ENCODE data around the gene SPDYE2. TPM values are rescaled to one million over a fixed set of nuclear protein-coding genes. Genes with fewer than 3 reads are reported as not detected.
A peak's percentile ranks its signal among the peaks of the same experiment; 100 is the strongest.
"Not testable (repeated sequence)": the region's sequence is repeated elsewhere in the genome, so short reads cannot be mapped to it uniquely, and the experiment has no call there.

SPDYE2 gene
- total RNA-seq, 1 donor from 2014 or later: not detected

DNA sequence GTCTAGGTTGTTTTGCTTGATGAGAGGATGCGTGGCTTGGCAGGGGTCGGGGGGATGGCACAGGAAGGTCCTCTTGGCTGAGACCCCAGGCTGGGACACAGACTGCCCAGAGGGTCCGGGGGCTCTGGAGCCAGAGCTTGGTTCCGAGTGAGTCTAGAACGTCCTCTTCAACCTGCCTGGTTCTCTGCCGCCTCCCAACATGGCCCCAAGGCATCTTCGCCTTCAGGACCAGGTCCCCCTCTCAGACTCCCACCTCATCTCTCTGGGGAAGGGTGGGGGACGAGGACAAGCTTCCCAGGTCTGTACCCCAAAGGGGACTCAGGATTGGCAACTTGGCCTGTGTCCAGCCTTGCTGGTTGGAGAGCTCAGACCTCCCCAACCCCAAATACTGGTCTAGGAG is 8.9 kb upstream of the SPDYE2 start:
- H3K4me1 ChIP-seq (ENCODE audit: control insufficient read depth in 3 of 3, insufficient read depth in 3 of 3, low read length in 3 of 3); H3K4me3 ChIP-seq (ENCODE audit: low read length in 3 of 3); H3K27me3 ChIP-seq (ENCODE audit: control insufficient read depth in 3 of 3, insufficient read depth in 3 of 3, low read length in 3 of 3); H3K27ac ChIP-seq (ENCODE audit: low read depth, low read length); H3K36me3 ChIP-seq (ENCODE audit: control insufficient read depth in 3 of 3, insufficient read depth in 3 of 3, low read length in 3 of 3); H3K9ac ChIP-seq (ENCODE audit: low read depth in 1 of 3, low read length in 3 of 3); H3K9me3 ChIP-seq (ENCODE audit: control insufficient read depth in 3 of 3, low read length in 3 of 3): not testable (repeated sequence)

DNA sequence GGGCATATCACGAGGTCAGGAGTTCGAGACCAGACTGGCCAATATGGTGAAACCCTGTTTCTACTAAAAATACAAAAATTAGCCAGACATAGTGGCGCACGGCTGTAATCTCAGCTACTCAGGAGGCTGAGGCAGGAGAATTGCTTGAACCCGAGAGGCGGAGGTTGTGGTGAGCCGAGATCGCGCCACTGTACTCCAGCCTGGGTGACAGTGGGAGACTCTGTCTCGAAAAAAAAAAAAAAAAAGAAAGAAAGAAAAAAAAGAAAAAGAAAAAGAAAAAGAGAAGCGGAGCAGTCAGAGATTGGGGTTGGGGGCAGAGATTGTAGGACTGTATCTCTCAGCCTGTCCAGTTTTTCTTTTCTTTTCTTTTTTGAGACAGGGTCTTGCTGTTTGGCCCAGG is 8.3 kb upstream of the SPDYE2 start:
- H3K27ac ChIP-seq (ENCODE audit: low read depth, low read length); H3K4me3 ChIP-seq (ENCODE audit: low read length in 3 of 3); H3K9me3 ChIP-seq (ENCODE audit: control insufficient read depth in 3 of 3, low read length in 3 of 3); H3K4me1 ChIP-seq (ENCODE audit: control insufficient read depth in 3 of 3, insufficient read depth in 3 of 3, low read length in 3 of 3); H3K27me3 ChIP-seq (ENCODE audit: control insufficient read depth in 3 of 3, insufficient read depth in 3 of 3, low read length in 3 of 3); H3K36me3 ChIP-seq (ENCODE audit: control insufficient read depth in 3 of 3, insufficient read depth in 3 of 3, low read length in 3 of 3); H3K9ac ChIP-seq (ENCODE audit: low read depth in 1 of 3, low read length in 3 of 3): not testable (repeated sequence)

DNA sequence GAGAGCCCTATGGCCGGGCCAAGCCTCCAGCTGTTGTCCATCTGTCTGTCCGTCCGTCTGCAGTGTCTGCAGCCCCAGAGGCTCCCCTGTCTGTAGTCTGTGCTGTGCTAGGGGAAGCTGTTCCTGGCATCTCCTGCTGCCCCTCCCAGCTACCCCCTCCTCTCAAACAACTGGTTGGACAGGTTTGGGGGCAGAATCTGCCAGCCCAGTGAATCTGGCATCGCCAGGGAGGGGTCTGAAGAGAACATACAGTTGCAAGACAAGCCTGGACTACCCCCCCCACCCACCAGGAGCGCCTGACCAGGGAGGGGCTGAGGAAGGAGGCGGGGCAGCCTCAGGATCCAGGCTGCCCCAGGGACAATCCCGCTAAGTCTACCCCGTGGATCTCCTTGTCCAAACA is 7.4 kb upstream of the SPDYE2 start, which contains the start of gene UPK3BL2:
Gene UPK3BL2 (minus strand): TSS at position 101 of the 400 bp plus-strand sequence. CDS start 60 bp downstream, at position 41.
- H3K9ac ChIP-seq (ENCODE audit: low read depth in 1 of 3, low read length in 3 of 3); H3K4me3 ChIP-seq (ENCODE audit: low read length in 3 of 3); H3K36me3 ChIP-seq (ENCODE audit: control insufficient read depth in 3 of 3, insufficient read depth in 3 of 3, low read length in 3 of 3); H3K9me3 ChIP-seq (ENCODE audit: control insufficient read depth in 3 of 3, low read length in 3 of 3); H3K4me1 ChIP-seq (ENCODE audit: control insufficient read depth in 3 of 3, insufficient read depth in 3 of 3, low read length in 3 of 3); H3K27ac ChIP-seq (ENCODE audit: low read depth, low read length); H3K27me3 ChIP-seq (ENCODE audit: control insufficient read depth in 3 of 3, insufficient read depth in 3 of 3, low read length in 3 of 3): not testable (repeated sequence)

DNA sequence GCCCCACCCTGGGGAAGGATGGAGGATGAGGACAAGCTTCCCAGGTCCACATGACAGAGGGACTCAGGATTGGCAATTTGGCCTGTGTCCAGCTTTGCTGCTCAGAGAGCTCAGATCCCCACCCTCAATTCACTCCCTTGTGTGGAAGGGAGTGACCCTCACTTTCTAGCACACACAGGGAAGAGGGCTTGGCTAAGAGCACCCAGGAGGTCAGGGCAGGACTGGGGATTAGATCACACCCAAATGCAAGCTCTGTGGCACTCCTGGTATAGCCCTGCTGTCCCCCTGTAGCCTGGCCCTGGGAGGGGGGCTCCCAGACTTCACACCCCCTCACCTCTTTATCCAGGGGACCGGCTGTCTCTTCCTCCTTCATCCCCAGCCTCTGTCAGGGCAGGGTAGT is 6.7 kb upstream of the SPDYE2 start:
- not testable (repeated sequence) for H3K27ac ChIP-seq (ENCODE audit: low read depth, low read length); H3K9me3 ChIP-seq (ENCODE audit: control insufficient read depth in 3 of 3, low read length in 3 of 3); H3K4me3 ChIP-seq (ENCODE audit: low read length in 3 of 3); H3K36me3 ChIP-seq (ENCODE audit: control insufficient read depth in 3 of 3, insufficient read depth in 3 of 3, low read length in 3 of 3); H3K9ac ChIP-seq (ENCODE audit: low read depth in 1 of 3, low read length in 3 of 3); H3K4me1 ChIP-seq (ENCODE audit: control insufficient read depth in 3 of 3, insufficient read depth in 3 of 3, low read length in 3 of 3); H3K27me3 ChIP-seq (ENCODE audit: control insufficient read depth in 3 of 3, insufficient read depth in 3 of 3, low read length in 3 of 3)

DNA sequence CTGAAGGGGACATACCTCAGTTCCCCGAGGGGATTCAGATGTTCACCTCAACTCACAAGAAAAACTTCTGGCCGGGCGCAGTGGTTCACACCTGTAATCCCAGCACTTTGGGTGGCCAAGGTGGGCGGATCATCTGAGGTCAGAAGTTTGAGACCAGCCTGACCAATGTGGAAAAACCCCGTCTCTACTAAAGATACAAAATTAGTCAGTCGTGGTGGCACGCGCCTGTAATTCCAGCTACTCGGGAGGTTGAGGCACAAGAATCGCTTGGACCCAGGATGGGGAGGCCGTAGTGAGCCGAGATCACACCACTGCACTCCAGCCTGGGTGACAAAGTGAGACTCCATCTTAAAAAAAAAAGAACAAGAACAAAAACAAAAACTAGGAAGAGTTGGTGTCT is 5.7 kb upstream of the SPDYE2 start:
- not testable (repeated sequence) for H3K27ac ChIP-seq (ENCODE audit: low read depth, low read length); H3K4me3 ChIP-seq (ENCODE audit: low read length in 3 of 3); H3K4me1 ChIP-seq (ENCODE audit: control insufficient read depth in 3 of 3, insufficient read depth in 3 of 3, low read length in 3 of 3); H3K9me3 ChIP-seq (ENCODE audit: control insufficient read depth in 3 of 3, low read length in 3 of 3); H3K27me3 ChIP-seq (ENCODE audit: control insufficient read depth in 3 of 3, insufficient read depth in 3 of 3, low read length in 3 of 3); H3K9ac ChIP-seq (ENCODE audit: low read depth in 1 of 3, low read length in 3 of 3); H3K36me3 ChIP-seq (ENCODE audit: control insufficient read depth in 3 of 3, insufficient read depth in 3 of 3, low read length in 3 of 3)

DNA sequence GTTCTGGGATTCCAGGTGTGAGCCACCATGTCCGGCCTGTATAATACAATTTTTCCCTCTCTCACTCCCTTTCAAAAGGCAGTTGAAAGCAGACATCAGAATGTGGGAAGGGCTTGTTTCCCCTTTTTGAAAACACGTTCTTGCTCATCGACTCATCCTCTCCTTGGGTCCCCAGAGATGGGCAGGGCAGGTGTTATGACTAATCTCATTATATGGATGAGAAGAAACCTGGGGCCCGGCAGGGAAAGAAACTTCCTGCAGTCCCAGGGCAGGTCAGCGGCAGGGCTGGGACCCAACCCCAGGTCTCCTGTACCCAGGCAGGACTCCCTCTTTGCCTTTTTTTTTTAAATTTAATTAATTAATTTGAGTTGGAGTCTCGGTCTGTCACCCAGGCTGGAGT is 4.7 kb upstream of the SPDYE2 start:
- not testable (repeated sequence) for H3K9me3 ChIP-seq (ENCODE audit: control insufficient read depth in 3 of 3, low read length in 3 of 3); H3K9ac ChIP-seq (ENCODE audit: low read depth in 1 of 3, low read length in 3 of 3); H3K4me1 ChIP-seq (ENCODE audit: control insufficient read depth in 3 of 3, insufficient read depth in 3 of 3, low read length in 3 of 3); H3K27ac ChIP-seq (ENCODE audit: low read depth, low read length); H3K4me3 ChIP-seq (ENCODE audit: low read length in 3 of 3); H3K36me3 ChIP-seq (ENCODE audit: control insufficient read depth in 3 of 3, insufficient read depth in 3 of 3, low read length in 3 of 3); H3K27me3 ChIP-seq (ENCODE audit: control insufficient read depth in 3 of 3, insufficient read depth in 3 of 3, low read length in 3 of 3)

DNA sequence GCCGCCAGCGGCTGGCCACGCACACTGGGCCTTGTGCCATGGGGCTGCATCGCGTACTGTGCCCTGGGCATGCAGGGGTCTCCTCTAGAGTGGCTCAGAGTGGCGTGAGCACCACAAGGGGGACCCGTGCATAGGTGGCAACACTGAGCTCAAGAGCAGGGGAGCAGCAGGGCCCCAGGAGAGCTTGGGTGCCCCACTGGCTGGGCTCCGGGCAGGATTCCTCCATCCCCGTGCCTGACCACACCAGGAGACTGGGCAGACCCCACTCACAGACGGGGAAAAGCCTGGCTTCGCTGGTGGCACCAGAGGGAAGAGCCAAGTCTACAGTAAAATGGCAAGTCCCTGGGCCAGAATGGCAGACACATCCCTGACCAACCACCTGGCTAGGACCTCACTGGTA is 17.6 kb downstream of the SPDYE2 start:
- not testable (repeated sequence) for H3K36me3 ChIP-seq (ENCODE audit: control insufficient read depth in 3 of 3, insufficient read depth in 3 of 3, low read length in 3 of 3); H3K27ac ChIP-seq (ENCODE audit: low read depth, low read length); H3K4me3 ChIP-seq (ENCODE audit: low read length in 3 of 3); H3K4me1 ChIP-seq (ENCODE audit: control insufficient read depth in 3 of 3, insufficient read depth in 3 of 3, low read length in 3 of 3); H3K9ac ChIP-seq (ENCODE audit: low read depth in 1 of 3, low read length in 3 of 3); H3K27me3 ChIP-seq (ENCODE audit: control insufficient read depth in 3 of 3, insufficient read depth in 3 of 3, low read length in 3 of 3); H3K9me3 ChIP-seq (ENCODE audit: control insufficient read depth in 3 of 3, low read length in 3 of 3)

DNA sequence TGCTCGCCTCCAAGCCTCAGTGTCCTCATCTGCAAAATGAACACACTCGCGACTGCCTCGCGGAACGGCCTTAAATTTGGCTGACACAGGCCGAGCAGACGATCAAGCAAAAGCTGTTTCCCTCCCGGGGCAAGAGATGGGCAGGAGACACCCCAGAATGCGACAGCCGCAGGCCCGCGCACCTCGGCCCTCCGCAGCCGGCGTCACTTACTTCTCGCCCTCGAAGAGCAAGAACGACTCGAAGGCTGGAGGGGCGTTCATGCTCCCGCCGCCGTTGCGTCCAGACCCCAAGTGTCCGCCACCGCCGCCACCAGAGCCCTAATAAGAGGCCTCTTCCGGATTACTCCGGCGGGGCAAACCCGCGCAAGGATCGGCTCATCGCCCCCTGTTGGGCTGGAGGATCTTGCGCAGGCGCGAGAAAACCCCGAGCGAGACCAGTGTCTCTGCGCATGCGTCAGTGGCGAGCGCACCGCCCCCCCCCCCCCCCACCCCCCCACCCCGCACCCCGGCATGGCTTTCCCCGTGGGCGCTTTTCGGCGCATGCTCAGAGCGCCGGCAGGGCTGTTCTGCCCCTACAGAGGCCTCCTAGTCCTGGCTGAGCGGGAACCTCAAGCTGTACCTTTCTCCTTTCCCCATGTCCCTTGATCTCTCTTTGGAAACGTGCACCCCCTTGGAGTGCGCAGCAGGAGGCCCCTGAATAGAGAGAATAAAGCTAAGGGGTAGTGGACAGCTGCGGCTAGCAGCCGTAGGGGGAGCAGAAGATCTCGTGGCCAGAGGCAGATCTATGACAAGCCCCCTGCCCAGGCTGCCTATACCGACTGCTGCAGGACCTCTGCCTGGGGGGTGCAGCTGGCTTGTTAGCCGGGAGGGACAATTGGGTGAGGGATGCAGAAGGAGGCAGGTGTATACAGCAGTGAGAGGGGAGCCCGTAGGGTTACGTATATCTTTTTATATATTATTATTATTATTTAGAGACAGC is 21.5 kb downstream of the SPDYE2 start, which contains the start of gene POLR2J3:
Gene POLR2J3 (minus strand): TSS at position 323 of the 979 bp plus-strand sequence. CDS start 62 bp downstream, at position 261.
- H3K27ac ChIP-seq (ENCODE audit: low read depth, low read length); H3K36me3 ChIP-seq (ENCODE audit: control insufficient read depth in 3 of 3, insufficient read depth in 3 of 3, low read length in 3 of 3); H3K27me3 ChIP-seq (ENCODE audit: control insufficient read depth in 3 of 3, insufficient read depth in 3 of 3, low read length in 3 of 3); H3K4me1 ChIP-seq (ENCODE audit: control insufficient read depth in 3 of 3, insufficient read depth in 3 of 3, low read length in 3 of 3); H3K9me3 ChIP-seq (ENCODE audit: control insufficient read depth in 3 of 3, low read length in 3 of 3): not testable (repeated sequence)
- Histone ChIP-seq H3K4me3 (ENCODE audit: low read length in 3 of 3) (peak within 1 kb of the TSS; percentile 77 to 79 (median 78)), H3K9ac (ENCODE audit: low read depth in 1 of 3, low read length in 3 of 3) (peak within 1 kb of the TSS; percentile 71 to 85 (median 83))

- H3K4me1 ChIP-seq (ENCODE audit: control insufficient read depth in 3 of 3, insufficient read depth in 3 of 3, low read length in 3 of 3); H3K27ac ChIP-seq (ENCODE audit: low read depth, low read length); H3K9ac ChIP-seq (ENCODE audit: low read depth in 1 of 3, low read length in 3 of 3); H3K27me3 ChIP-seq (ENCODE audit: control insufficient read depth in 3 of 3, insufficient read depth in 3 of 3, low read length in 3 of 3); H3K9me3 ChIP-seq (ENCODE audit: control insufficient read depth in 3 of 3, low read length in 3 of 3); H3K36me3 ChIP-seq (ENCODE audit: control insufficient read depth in 3 of 3, insufficient read depth in 3 of 3, low read length in 3 of 3); H3K4me3 ChIP-seq (ENCODE audit: low read length in 3 of 3): not testable (repeated sequence)
These were observed 23.6 kb downstream of the SPDYE2 start for GRCh38 chr7:102574607-102575006.

GRCh38 chr7:102576363-102576762 is 25.3 kb downstream of the SPDYE2 start:
- not testable (repeated sequence) for H3K36me3 ChIP-seq (ENCODE audit: control insufficient read depth in 3 of 3, insufficient read depth in 3 of 3, low read length in 3 of 3); H3K9ac ChIP-seq (ENCODE audit: low read depth in 1 of 3, low read length in 3 of 3); H3K4me1 ChIP-seq (ENCODE audit: control insufficient read depth in 3 of 3, insufficient read depth in 3 of 3, low read length in 3 of 3)

More at GRCh38 chr7:102576363-102576762, 25.3 kb downstream of the SPDYE2 start:
- H3K4me3 ChIP-seq (ENCODE audit: low read length in 3 of 3); H3K27ac ChIP-seq (ENCODE audit: low read depth, low read length); H3K9me3 ChIP-seq (ENCODE audit: control insufficient read depth in 3 of 3, low read length in 3 of 3); H3K27me3 ChIP-seq (ENCODE audit: control insufficient read depth in 3 of 3, insufficient read depth in 3 of 3, low read length in 3 of 3): not testable (repeated sequence)

Data from skeletal muscle tissue (tissue), 4 donors.